CD4-positive, alpha-beta T cell treated with Interleukin-1 beta for 1 hour (primary cell): ENCODE results near the gene TMEM181.
"Not testable (repeated sequence)": the region's sequence is repeated elsewhere in the genome, so short reads cannot be mapped to it uniquely, and the experiment has no call there.

Experiments
- DNase-seq, 2 donors: peaks; one replicate each; pipeline ENCODE4 v3.0.0-alpha.2; 2020 to 2022

Gene TMEM181

DNA sequence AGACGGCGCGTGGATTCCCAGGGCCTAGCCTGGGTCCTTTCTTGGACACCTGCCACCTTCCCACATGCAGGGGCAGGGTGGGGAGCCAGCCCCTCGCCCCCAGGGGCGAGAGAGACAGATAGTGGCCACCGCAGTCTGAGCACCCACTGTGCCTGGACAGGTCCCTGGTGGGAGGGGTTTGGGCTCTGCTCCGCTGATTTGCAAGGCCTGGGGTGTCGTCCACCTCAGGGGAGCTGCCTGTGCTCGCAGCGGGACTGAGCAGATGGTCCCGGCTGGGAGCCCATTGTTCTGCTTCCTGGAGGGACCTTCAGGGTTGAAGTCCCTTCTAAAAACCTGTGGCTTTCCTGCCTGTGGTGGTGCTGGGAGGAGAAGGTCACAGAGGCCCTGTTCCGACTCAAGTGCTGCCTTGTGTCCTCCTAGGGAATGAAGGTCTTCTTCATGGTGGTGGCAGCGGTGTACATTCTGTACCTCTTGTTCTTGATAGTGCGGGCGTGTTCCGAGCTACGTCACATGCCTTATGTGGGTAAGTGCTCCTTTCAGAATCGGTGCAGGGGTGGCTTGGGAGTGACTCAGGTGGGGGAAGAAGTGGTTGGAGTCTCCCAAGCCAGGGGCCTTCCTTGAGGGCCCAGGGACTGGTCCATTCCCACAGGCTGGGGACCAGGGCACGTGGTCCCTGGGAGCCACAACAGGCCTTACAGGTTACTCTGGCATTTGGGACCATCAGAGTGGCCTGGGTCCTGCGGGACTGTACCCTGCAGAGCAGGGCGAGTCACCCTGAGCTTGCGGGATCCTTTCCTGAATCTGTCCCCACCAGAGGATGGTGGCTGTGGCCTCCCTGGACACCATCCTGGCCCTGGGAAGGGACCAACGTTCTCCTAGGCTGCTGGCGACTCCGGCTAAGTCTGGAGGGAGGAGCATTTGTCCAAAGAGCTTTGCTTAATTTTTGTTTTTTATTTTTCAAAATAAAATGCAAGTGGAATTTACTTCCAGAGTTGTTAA lies 65.1 kb downstream of the TMEM181 start:
- DNase-seq, result no peak

DNA sequence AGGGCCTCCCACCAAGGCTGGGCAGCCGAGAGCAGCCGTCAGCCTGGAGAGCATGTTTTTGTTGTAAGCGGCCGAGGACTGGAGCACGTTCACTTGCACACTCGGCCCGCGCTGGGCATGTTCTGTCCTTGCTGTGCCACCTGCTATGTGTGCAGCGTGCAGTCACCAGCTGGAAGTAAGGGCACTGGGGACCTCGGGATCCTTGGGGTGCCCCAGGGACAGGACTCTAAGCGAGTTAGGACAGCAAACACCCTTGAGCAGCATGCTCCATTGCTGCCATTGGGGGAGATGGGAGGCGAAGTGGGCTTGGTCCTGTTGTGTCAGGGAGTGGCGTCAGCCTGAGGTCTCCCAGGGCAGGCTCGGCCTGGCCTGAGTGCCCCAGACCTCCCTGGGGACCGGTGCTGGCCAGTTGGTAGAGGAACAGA lies 66.0 kb downstream of the TMEM181 start:
- no peak for DNase-seq

DNA sequence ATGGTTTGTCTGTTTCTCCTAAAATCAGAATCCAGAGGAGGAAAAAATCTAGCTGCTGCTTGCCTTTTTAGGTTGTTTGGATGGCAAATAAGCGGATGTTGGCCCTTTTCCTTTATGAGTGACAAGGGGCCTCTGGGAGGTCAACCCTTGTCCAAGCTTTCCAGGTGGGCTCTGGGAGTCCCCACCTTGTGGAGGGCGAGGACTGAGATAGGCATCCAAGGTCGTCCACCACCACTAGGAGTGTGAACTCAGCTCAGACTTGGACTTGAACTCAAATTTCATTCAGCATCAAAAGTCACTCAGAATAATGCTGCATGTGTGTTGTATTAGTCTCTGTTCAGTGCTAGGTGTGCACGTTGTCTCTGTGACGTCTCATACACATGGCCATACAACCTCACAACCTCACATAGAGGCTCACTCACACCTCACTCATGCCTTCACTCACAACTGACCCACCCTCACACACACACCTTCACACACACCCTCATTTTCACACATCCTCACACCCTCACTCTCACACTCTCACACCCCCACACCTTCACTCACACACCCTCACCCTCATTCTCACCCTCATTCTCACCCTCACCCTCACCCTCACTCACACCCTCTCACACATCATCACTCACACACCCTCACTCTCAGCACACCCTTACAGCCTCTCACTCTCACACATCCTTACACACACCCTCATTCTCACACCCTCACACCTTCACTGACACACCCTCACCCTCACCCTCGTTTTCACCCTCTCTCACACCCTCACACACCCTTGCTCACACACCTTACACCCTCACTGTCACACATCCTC lies 66.7 kb downstream of the TMEM181 start:
- no peak for DNase-seq

DNA sequence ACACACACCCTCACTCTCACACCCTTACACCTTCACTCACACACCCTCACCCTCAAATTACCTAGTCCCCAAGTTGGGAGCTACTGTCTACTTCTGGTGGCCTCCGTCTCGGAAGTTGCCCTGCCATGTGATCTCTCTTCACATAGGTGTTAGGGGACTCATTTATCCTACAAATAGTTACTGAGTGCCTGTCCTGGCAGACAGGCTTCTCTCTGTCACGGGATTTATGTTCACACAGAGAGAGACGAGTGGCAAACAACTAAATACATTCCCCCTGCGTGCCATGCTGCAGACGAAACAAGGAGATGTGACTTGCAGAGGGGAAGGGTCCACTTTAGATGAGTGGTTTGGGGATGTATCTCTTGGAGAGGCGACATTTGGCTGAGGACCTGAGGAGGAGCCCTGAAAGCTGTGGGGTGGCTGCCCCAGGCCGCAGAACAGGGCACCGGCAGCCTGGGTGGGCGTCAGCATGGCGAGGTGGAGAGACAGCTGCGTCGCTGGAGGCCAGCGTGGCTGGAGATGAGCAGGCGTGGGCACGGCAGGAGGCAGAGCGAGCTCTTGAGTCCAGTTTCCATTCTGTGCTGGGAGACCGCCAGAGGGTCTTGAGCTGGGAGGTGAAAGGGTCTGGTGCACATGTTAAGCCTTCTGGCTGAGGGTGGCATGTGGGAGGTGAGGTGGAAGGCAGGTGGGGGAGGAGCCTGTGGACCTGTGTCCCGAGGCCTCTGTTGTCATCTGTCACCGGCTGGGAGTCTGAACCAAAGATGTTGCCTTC lies 67.5 kb downstream of the TMEM181 start:
- DNase-seq, result no peak

DNA sequence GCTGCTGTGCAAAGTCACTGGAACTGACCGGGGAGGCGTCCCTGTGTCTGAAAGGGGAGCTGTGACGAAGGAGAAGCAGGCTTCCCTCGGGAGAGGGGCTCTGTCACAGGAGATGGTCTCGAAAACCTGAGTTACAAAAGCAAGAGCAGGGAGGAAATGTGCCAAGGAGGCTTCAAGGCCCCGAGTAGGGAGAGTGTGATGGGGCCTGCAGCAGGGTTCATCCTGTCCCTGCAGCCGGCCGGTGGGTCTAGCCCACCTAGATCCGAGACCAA lies 68.0 kb downstream of the TMEM181 start:
- DNase-seq, result no peak

DNA sequence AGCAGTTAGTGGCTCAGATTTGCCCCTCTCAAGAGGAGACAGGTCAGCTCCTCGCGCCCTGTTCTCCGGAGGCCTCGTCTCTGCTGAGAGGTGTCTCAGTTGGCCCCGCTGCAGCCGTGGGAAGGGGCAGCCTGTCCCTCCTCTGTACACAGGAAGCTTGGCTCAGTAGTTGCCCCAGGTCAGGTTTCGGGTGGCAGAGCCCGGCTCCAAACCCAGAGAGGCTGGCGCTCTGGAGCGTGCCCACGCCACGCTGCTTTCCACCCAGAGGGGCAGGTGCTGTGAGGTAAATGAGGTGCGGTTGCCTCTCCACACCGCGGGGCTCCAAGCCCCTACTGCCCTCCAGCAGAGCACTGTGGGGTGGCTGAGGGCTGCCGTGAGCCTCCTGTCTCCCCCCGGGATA lies 68.7 kb downstream of the TMEM181 start:
- DNase-seq, result no peak

DNA sequence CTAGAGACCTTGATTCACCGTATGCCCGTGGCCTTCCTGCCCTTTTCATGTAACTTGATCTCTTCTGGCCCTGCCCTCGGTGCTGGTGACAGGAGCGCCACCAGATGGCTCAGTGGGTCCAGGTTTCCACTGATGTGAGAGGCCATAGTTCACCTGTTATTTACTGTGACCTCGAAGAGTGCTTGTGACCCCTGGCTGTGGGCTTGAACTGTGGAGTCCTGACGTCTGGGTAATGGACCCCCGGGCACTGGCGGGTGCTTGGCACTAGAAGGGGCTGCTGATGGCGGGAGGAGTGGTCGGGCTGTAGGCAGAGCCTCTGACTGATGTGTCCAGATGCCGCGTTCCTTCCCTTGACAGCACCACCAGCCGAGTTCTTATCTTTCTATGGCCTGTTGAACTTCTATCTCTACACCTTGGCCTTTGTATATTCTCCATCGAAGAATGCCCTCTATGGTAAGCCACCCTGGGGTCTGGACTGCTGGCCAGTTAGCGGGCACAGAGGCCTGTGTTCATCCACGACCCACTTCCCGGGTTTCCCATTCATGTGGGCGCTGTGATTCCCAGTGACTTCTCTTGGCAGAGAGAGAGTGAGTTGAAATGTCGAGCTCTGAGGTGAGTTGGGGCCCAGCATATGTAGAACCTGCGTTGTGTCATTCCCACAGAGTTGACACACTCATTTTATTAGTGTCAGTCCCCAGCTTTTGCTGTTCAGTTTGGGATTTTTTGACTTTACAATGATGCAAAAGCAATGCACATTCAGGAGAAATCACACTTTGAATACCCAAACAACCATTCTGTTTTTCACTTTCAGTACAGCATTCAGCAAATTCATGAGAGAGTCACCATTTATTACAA lies 69.7 kb downstream of the TMEM181 start:
- peak; percentile 31 to 37 for DNase-seq

DNA sequence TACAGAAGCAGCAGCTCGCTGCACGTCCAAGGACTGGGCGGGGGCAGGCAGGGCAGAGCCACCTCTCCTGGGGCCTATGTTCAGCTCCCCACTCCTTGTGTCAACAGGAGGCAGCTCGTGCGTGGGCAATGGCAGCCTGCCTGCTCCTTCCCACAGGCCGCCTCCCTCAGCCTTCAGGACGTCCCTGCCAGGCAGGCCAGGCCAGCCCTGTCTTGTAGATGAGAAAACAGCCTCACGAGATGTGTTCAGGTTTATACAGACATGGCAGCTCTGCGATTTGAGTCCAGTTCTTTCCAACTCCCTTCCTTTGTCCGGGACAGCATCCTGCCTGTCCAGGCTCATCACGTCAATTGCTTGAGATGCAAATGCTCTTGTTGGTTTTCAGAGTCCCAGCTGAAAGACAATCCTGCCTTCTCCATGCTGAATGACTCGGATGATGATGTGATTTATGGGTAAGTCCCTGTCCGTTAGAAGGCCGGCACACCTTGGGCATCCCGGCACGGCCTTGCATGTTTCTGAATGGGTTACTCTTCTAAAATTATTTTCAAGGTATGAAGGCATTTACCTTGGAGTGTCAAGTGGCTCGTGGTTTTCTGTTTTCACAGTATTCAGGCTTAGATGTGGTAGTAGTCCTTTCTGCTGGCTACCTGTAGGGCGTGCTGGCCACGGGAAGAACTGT lies 71.2 kb downstream of the TMEM181 start:
- DNase-seq, result no peak

DNA sequence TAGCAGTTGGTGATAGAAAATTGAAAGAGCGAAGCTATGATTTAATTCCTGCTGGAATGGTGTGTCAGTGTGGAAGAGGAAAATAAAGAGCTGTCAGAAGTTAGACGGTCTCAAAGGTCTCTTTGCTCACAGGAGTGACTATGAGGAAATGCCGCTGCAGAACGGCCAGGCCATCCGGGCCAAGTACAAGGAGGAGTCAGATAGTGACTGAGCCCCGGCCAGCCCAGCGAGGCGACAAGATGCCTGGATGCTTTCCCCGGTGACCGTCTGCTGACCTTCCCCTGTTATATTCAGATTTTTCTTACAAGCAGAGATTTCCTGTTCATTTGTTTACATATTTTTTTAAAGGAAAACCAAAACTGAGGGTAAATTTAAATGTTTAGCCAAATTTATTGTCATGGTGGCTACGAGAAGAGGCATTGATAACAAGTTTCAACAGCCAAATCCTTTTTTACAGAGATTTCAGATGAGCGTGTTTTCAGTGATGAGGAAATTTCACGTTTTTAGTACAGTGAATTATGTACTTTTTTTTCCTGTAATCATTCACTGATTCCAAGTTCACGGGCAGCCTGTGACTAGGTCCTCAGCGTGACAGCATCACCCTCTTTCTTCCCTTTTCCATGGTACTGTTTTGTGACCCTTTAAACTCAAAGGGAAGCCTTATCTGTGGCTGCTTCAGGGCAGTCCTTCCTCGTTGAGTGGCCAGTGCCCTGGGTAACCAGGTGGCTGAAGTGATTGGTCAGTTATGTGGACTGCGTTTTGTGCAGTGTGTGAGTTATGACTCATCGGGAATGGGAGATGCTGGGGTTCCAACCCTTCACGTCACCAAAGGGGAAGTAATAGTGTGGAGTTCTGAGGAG lies 72.0 kb downstream of the TMEM181 start:
- DNase-seq, result peak in 1 of 2 donors; percentile 66

DNA sequence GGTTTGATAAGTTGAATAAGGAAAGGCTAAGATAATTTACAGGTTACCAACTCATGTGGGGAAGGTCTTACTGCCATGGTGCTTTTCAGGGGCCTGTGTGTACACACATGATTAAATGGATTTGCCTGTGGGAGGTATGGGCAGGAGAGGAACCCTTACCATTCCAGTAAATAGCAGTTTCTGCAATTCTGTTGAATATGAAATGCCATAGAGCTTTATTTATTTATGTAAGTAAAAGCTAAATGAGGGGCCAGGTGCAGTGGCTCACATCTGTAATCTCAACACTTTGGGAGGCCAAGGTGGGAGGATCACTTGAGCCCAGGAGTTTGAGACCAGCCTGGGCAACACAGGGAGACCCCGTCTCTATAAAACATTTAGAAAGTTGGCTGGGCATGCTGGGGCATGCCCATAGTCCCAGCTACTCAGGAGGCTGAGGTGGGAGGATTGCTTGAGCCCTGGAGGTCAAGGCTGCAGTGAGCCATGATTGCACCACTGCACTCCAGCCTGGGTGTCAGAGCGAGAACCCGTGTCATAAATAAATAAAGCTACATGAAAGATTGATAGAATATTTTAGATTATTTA lies 72.7 kb downstream of the TMEM181 start:
- DNase-seq, result not testable (repeated sequence)

DNA sequence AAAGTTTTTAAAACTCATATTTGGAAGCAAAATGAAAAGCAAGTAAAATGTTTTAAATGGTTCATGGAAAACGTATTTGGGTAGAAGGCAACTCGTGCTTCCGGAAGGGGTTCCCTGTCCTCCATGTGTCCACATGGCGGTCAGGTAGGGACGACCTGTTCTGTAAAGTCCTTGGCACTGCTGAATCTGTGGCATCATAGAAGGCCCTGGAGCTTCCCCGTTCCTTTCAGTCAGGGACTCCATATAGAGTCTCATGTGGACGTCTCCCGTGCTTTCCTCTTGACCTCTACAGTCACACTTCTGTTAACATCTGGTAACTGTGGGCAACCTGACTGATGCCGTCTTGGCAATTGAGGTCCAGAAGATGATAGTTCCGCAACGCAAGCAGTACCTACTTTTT lies 73.2 kb downstream of the TMEM181 start:
- DNase-seq, result no peak

DNA sequence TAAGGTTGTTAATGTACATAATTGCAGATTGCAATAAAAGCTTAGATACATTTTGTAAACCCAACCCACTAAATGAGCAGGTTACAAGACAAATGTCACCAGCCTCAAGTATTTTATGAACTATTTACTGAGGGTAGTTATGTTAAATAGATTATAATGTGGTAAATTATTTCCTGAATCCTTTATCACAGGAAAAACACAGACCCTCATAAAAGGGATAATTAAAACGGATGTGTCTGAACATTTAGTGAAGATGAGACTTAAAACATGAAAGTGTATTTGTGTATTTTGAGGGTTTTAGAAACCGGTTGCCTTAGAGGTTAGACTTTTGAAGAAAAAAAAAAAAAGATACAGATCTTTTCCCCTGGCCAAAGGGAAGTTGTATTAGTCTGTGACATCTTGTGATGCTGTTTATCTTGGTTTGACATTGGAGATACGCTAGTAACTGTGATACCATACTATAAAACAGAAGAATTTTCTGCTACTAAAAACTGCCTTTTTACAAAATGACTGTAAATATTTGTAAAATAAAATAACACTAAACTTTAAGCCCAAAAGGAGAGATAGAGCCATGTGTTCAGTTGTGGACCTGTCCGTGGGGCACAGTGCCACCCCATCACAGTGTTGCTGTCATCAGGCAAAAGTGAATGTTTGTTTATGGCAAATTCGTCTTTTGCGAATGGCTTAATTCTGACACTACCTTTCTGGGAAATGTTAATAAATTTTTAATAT lies 75.0 kb downstream of the TMEM181 start:
- peak in 1 of 2 donors; percentile 36 for DNase-seq

DNA sequence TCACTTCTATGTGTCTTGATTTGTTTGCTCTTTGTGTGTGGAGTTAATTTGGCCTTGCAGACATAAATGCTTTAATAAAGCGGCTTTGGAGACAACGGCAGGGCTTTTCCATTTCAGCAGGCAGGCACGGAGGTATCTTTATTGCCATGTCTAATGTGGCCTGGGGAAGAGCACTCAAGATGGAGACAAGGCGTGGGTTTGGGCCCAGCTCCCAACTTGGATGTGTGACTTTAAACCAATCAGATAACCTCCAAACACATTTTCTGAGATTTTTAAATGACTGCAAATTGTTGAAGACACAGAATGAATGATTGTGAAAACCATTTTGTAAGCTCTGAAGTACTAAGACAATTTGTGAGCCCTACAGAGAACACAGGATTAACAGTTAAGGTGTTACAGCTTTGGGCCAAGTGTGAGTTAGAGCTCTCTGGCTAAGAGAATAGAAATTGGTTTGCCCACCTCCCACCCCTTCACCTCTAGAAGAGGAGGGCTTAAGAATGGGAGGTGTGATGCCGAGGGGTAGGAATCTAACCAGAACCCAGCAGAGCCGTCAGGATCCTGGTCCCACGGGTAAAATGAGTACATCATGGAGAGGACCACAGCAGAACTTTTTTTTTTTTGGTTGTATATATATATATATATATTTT lies 75.7 kb downstream of the TMEM181 start:
- no peak for DNase-seq

DNA sequence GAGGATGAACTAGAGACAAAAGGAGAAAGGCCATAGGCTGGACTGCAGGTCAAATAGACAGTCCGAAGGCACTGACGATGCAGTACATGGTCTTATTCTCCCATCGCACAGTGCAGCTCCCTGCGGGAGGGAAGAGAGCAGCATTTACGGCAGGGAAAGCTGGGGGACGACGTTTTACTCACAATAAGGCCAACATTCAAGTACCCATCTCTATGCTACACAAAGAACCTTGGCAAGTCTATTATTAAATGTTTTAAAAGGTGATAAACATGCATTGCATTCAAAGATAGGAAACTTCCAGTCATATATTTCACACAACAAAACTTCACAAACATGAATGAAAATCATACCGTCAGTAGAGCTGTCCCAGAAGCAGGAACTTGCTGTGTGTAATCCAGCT lies 76.9 kb downstream of the TMEM181 start:
- no peak for DNase-seq

DNA sequence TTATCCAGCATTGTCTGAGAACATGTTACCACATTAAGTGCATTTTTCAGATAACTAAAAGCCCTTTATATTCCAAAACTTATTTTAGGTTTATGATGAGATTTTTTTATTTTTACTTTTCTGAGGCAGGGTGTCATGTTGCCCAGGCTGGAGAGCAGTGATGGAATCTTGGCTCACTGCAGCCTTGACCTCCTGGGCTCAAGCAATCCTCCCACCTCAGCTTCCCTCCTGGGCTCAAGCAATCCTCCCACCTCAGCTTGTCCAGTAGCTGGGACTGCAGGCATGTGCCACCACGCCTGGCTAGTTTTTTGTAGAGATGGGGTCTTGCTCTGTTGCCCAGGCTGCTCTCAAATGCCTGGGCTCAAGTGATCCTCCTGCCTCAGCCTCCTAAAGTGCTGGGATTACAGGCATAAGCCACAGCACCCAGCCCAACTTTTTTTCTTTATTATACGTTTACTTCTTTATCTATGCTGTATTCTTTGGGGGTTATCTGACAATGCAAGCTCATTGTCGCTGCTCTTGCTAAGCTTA lies 78.5 kb downstream of the TMEM181 start:
- DNase-seq, result no peak

DNA sequence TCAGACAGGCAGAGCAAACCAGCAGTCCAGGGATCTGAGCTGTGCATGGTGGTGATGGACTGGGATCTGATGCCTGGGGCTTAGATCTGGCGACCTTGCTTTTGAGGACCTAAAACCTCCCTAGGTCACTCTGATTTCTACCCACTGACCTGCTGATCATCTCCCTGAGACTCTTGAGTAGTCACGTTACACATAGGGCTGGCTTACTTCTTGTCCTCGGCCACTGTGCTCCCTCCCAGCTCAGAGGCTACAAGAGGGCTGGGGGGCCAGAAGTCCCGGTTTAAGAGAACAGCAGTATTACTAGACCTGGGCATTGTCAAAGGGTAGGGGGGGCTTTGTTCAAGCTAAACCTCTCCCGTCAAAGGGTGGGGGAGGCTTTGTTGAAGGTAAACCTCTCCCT lies 79.2 kb downstream of the TMEM181 start:
- no peak for DNase-seq

DNA sequence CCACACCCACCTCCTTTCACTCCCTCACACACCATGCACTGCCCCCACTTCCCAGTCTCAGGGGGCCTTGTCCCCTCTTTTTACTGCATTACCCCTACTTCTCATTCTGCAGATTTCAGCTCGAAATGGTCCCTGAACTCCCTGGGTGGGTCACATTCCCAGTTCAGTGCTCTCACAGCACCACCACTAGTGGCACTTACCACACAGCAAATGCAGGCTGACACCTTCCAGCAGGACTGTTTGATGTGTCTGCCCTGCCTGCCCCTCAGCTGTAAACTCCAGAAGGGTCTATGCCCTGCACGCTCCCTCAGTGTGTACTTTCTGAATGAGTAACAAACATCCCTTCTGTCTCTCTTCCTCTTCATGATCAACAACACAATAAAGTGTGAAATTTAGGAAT lies 80.6 kb downstream of the TMEM181 start:
- DNase-seq, result no peak

DNA sequence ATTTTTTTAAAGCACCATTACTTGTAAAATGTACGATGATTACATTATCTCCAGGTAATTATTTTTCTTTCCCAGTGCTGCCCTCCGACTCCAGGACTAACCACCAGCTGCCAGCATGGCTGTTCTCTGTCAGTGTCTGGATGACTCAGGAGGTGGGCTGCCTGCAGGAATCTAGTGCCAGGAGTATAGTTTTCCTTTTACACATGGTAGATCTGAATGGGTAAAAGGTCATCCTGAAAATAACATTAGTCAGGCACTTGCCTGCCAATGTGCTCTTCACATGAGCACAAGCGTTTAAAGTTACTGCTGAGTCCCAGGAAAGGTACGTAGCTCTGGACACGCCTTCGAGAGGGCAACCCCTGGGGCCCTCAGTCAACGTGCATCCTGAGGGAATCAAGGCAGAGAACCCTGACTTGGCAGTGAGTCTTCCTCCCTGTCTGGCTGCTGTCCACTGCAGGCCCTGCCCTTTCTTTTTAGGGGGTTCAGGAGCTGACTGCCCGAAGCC lies 82.3 kb downstream of the TMEM181 start:
- no peak for DNase-seq

DNA sequence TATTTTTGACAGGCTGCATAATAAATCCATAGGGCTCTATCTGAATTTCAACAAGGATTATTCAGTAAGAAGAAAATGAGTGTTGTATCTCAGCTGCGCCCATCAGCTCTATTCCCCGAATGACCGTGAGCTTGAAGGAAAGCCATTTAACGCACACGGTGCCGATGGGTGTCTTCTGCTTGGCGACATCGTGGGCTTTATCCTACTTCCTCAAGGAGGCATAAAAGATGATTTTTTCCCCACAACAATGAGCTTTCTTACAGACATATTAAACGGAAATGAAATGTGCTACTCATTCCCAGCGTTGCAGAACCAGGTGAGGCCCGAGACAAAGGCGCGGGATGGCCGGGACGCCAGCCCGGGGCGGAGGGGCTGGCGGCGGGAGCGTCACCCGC lies 83.9 kb downstream of the TMEM181 start:
- no peak for DNase-seq
